Mucosa of gallbladder (tissue), 1 donor: ENCODE results near the gene VWA7. TPM values are rescaled to one million over a fixed set of nuclear protein-coding genes. Genes with fewer than 3 reads are reported as not detected.

ENCODE experiments used
- total RNA-seq: library from RNA; stranded (reverse); gene quantifications from one replicate; pipeline ENCODE4 v1.2.1, GENCODE V29; 2021
- donor health status: DM: no; HTN: no; CAD: no.

The VWA7 gene
- total RNA-seq, 1 donor from 2014 or later: 18.5 TPM

Other genes starting within 250 kb of the VWA7 start
- not detected for gene MCCD1, start 248.4 kb downstream of the VWA7 start, total RNA-seq
- gene DDX39B, start 235.3 kb downstream of the VWA7 start, total RNA-seq: 246 TPM
- gene ATP6V1G2, start 230.7 kb downstream of the VWA7 start, total RNA-seq: 4.1 TPM
- gene NFKBIL1, start 229.7 kb downstream of the VWA7 start, total RNA-seq: 27.7 TPM
- 1.9 TPM for gene LTA, start 205.0 kb downstream of the VWA7 start, total RNA-seq
- 6.6 TPM for gene TNF, start 201.8 kb downstream of the VWA7 start, total RNA-seq
- 4.9 TPM for gene LTB, start 194.9 kb downstream of the VWA7 start, total RNA-seq
- 18.4 TPM for gene LST1, start 191.1 kb downstream of the VWA7 start, total RNA-seq
- gene NCR3, start 184.3 kb downstream of the VWA7 start, total RNA-seq: not detected
- gene AIF1, start 162.1 kb downstream of the VWA7 start, total RNA-seq: 26.8 TPM
- gene PRRC2A, start 156.6 kb downstream of the VWA7 start, total RNA-seq: 162 TPM
- 288 TPM for gene BAG6, start 124.7 kb downstream of the VWA7 start, total RNA-seq
- 2.2 TPM for gene APOM, start 121.4 kb downstream of the VWA7 start, total RNA-seq
- gene C6orf47, start 116.5 kb downstream of the VWA7 start, total RNA-seq: 30.5 TPM
- 18.7 TPM for gene GPANK1, start 112.3 kb downstream of the VWA7 start, total RNA-seq
- 108 TPM for gene CSNK2B, start 111.2 kb downstream of the VWA7 start, total RNA-seq
- gene LY6G5B, start 107.4 kb downstream of the VWA7 start, total RNA-seq: 8.1 TPM
- 5.2 TPM for gene LY6G5C, start 96.3 kb downstream of the VWA7 start, total RNA-seq
- 103 TPM for gene ABHD16A, start 74.0 kb downstream of the VWA7 start, total RNA-seq
- not detected for gene LY6G6F, start 70.5 kb downstream of the VWA7 start, total RNA-seq
- gene LY6G6D, start 62.0 kb downstream of the VWA7 start, total RNA-seq: not detected
- gene LY6G6C, start 55.6 kb downstream of the VWA7 start, total RNA-seq: not detected
- 0.37 TPM for gene MPIG6B, start 54.0 kb downstream of the VWA7 start, total RNA-seq
- 130 TPM for gene DDAH2, start 48.0 kb downstream of the VWA7 start, total RNA-seq
- 394 TPM for gene CLIC1, start 40.8 kb downstream of the VWA7 start, total RNA-seq
- gene MSH5, start 37.3 kb downstream of the VWA7 start, total RNA-seq: 19.7 TPM
- gene SAPCD1, start 14.7 kb downstream of the VWA7 start, total RNA-seq: 2.7 TPM
- 49.7 TPM for gene VARS1, start 18.4 kb upstream of the VWA7 start, total RNA-seq
- gene LSM2, start 29.6 kb upstream of the VWA7 start, total RNA-seq: 32.5 TPM
- gene HSPA1L, start 38.0 kb upstream of the VWA7 start, total RNA-seq: 2.8 TPM
- gene HSPA1A, start 38.2 kb upstream of the VWA7 start, total RNA-seq: 347 TPM
- gene HSPA1B, start 50.4 kb upstream of the VWA7 start, total RNA-seq: 277 TPM
- 91.2 TPM for gene NEU1, start 85.5 kb upstream of the VWA7 start, total RNA-seq
- 457 TPM for gene SLC44A4, start 101.7 kb upstream of the VWA7 start, total RNA-seq
- gene EHMT2, start 120.4 kb upstream of the VWA7 start, total RNA-seq: 63.4 TPM
- gene ZBTB12, start 124.8 kb upstream of the VWA7 start, total RNA-seq: 11.8 TPM
- 14.8 TPM for gene C2, start 150.4 kb upstream of the VWA7 start, total RNA-seq
- gene CFB, start 168.8 kb upstream of the VWA7 start, total RNA-seq: 476 TPM
- gene NELFE, start 181.6 kb upstream of the VWA7 start, total RNA-seq: 52.1 TPM
- 81.3 TPM for gene SKIC2, start 181.8 kb upstream of the VWA7 start, total RNA-seq
- 27.6 TPM for gene DXO, start 194.8 kb upstream of the VWA7 start, total RNA-seq
- gene C4A, start 204.7 kb upstream of the VWA7 start, total RNA-seq: 179 TPM
- gene C4B, start 237.5 kb upstream of the VWA7 start, total RNA-seq: 155 TPM